ENCODE data around the gene HSPB1. TPM values are rescaled to one million over a fixed set of nuclear protein-coding genes. Genes with fewer than 3 reads are reported as not detected.

Gene HSPB1
- total and polyA plus RNA-seq, 2 of the 13 experiments (the other 11 are each of a cell fraction or from before 2014, with no cell fraction given), result 21.0 to 38.6 TPM

DNA sequence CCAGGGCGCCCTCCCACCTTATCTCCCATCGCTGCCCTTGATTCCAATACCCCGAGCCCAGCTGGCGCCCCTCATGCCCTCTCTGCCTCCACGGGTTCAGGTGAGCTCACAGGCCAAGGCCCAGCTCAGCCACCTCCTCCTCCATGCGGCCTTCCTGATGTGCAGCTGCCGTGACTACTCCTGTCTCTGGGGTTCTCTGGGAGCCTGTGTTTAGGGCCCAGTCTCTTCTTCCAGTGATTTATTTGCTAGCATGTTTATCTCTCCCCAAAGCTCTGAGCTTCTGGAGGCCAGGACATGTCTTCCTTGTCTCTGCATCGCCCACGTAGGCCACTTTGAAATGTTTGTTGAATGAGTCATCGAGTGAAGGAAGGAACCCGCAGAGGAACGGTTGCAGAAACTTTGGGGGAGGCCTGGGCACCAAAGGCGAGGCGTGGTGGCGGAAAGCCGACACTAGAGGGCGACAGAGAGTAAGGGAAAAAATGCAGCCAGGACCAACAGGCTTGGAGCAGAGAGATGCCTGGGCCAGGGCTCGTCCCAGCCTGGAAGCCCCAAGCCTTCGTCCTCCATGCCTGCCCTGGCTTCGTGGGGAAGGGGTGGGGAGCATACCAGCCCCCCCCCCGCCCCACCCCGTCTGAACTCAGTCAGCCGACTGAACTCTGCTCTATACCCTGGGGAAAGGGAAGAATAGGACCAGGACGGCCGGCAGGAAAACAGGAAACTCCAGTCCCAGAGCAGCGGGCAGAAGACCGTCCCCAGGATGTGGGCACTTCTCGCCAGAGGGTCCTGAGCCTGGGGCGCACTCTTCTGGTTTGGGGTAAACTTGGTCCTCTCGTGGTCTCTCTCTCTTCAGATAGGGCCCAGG, 10.9 kb upstream of the HSPB1 start (continued):
- TF ChIP-seq, protein P1, sequence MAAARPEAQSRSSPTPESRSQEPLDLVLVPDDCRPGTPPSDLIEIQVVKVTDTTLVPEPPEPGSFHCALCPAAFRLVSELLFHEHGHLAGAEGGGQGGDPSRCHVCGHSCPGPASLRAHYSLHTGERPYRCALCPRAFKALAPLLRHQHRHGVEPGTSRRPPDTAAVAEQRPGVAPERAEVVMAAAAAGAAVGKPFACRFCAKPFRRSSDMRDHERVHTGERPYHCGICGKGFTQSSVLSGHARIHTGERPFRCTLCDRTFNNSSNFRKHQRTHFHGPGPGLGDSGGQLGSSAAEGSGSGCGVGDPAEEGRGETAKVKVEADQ (CRISPR knock-in tag; IDR thresholded peaks at IDR 0.05; ENCODE audit: borderline replicate concordance), result no peak; the same call in 1 of the 2 replicates
- TF ChIP-seq KDM1A (CRISPR knock-in tag; IDR thresholded peaks at IDR 0.05) (no peak), MAF1 (CRISPR knock-in tag; IDR thresholded peaks at IDR 0.05; ENCODE audit: borderline replicate concordance) (no peak), ATF4 (CRISPR knock-in tag; IDR thresholded peaks at IDR 0.05) (no peak), ZNF737 (CRISPR knock-in tag; IDR thresholded peaks at IDR 0.05; ENCODE audit: borderline replicate concordance) (no peak), CREM (IDR thresholded peaks at IDR 0.05) (0 out of 2 replicates have a peak, but pooled peaks have one; percentile 40), CREM (CRISPR knock-in tag; IDR thresholded peaks at IDR 0.05) (no peak), FOXA3 (CRISPR knock-in tag; IDR thresholded peaks at IDR 0.05) (peak; percentile 49), TARDBP (CRISPR knock-in tag; IDR thresholded peaks at IDR 0.05) (peak; percentile 88; the same call in 1 of the 2 replicates), SMARCE1 (IDR thresholded peaks at IDR 0.05; ENCODE audit: borderline replicate concordance) (no peak), ARID3A (IDR thresholded peaks at IDR 0.05; ENCODE audit: low read depth, low read length) (no peak), ATF7-NPFF (CRISPR knock-in tag; IDR thresholded peaks at IDR 0.05; ENCODE audit: low read depth) (no peak), ZNF530 (CRISPR knock-in tag; IDR thresholded peaks at IDR 0.05; ENCODE audit: low read depth) (no peak), TRIM24 (CRISPR knock-in tag; IDR thresholded peaks at IDR 0.05) (no peak), ZKSCAN8 (CRISPR knock-in tag; IDR thresholded peaks at IDR 0.05; ENCODE audit: borderline replicate concordance) (peak; percentile 71; the same call in 1 of the 2 replicates), THAP11 (CRISPR knock-in tag; IDR thresholded peaks at IDR 0.05) (peak; percentile 67), HIVEP1 (CRISPR knock-in tag; IDR thresholded peaks at IDR 0.05) (peak; percentile 38; the same call in 1 of the 2 replicates), ZFAT (CRISPR knock-in tag; conservative IDR thresholded peaks at IDR 0.05) (no peak), ZNF274 (CRISPR knock-in tag; IDR thresholded peaks at IDR 0.05) (no peak), HOXA9 (CRISPR knock-in tag; IDR thresholded peaks at IDR 0.05; ENCODE audit: borderline replicate concordance) (no peak), SMYD3 (CRISPR knock-in tag; IDR thresholded peaks at IDR 0.05) (no peak), ZBTB1 (CRISPR knock-in tag; IDR thresholded peaks at IDR 0.05; ENCODE audit: borderline replicate concordance) (no peak)
- TF ChIP-seq, protein P2, sequence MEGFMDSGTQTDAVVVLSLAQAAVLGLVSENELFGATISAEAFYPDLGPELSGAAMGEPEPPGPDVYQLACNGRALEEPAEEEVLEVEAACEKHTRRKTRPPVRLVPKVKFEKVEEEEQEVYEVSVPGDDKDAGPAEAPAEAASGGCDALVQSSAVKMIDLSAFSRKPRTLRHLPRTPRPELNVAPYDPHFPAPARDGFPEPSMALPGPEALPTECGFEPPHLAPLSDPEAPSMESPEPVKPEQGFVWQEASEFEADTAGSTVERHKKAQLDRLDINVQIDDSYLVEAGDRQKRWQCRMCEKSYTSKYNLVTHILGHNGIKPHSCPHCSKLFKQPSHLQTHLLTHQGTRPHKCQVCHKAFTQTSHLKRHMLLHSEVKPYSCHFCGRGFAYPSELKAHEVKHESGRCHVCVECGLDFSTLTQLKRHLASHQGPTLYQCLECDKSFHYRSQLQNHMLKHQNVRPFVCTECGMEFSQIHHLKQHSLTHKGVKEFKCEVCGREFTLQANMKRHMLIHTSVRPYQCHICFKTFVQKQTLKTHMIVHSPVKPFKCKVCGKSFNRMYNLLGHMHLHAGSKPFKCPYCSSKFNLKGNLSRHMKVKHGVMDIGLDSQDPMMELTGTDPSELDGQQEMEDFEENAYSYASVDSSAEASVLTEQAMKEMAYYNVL (CRISPR knock-in tag; IDR thresholded peaks at IDR 0.05; ENCODE audit: borderline replicate concordance), result peak; percentile 65; the same call in 1 of the 2 replicates

Measured in HepG2 (cell line).